ENCODE measurements around the gene KLF6. TPM values are rescaled to one million over a fixed set of nuclear protein-coding genes. Genes with fewer than 3 reads are reported as not detected.

KLF6 gene
- total RNA-seq, 1 donor from 2014 or later, result 144 TPM

DNA sequence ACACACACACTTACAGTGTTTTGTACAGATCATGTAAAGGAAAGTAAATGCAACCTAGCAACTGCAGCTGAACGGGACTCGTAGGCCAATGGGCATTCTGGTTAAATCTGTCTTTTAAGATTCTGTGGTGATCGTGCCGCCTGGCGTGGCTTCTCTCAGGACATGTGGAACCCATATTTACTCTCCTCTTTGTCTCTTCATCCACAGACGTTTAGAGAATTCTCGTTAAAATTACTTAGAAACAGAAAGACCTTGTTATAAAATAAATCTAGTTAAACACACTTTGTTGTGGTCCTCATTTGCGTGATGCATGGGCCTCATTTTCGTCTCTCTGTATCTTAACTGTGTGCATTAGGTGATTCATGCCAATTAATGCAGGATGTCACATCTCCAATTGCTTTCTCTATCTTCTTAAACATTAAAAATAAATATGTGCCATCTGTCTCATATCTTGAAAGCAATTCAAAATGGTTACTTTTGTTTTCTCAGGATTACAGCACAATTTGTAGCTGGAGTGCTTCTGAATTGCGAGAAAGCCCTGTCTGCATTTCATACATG lies 11.5 kb downstream of the KLF6 start:
- H3K36me3 ChIP-seq, result peaks cover 16 to 25% of the 10 kb centered on the region in 2 donors
- peak in 1 of 2 donors; percentile 64 for DNase-seq (ENCODE audit: low spot score in 2 of 2)
- TF ChIP-seq, protein P1, sequence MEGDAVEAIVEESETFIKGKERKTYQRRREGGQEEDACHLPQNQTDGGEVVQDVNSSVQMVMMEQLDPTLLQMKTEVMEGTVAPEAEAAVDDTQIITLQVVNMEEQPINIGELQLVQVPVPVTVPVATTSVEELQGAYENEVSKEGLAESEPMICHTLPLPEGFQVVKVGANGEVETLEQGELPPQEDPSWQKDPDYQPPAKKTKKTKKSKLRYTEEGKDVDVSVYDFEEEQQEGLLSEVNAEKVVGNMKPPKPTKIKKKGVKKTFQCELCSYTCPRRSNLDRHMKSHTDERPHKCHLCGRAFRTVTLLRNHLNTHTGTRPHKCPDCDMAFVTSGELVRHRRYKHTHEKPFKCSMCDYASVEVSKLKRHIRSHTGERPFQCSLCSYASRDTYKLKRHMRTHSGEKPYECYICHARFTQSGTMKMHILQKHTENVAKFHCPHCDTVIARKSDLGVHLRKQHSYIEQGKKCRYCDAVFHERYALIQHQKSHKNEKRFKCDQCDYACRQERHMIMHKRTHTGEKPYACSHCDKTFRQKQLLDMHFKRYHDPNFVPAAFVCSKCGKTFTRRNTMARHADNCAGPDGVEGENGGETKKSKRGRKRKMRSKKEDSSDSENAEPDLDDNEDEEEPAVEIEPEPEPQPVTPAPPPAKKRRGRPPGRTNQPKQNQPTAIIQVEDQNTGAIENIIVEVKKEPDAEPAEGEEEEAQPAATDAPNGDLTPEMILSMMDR (IDR thresholded peaks at IDR 0.05), result no peak
- H3K27ac ChIP-seq, result peak overlapping the region; percentile 92 to 97
- intact Hi-C loops (cut with DNase I), result loop anchor here (2.0 kb wide), 2 partner anchors 19 to 469 kb away; no protein-coding TSS in a partner anchor
- peaks cover 12 to 38% of the 10 kb centered on the region in 2 donors for H3K4me1 ChIP-seq
- no peak overlapping the region for H3K4me3 ChIP-seq
- no peaks in the 10 kb centered on the region for H3K27me3 ChIP-seq
- H3K9me3 ChIP-seq, result no peaks in the 10 kb centered on the region

DNA sequence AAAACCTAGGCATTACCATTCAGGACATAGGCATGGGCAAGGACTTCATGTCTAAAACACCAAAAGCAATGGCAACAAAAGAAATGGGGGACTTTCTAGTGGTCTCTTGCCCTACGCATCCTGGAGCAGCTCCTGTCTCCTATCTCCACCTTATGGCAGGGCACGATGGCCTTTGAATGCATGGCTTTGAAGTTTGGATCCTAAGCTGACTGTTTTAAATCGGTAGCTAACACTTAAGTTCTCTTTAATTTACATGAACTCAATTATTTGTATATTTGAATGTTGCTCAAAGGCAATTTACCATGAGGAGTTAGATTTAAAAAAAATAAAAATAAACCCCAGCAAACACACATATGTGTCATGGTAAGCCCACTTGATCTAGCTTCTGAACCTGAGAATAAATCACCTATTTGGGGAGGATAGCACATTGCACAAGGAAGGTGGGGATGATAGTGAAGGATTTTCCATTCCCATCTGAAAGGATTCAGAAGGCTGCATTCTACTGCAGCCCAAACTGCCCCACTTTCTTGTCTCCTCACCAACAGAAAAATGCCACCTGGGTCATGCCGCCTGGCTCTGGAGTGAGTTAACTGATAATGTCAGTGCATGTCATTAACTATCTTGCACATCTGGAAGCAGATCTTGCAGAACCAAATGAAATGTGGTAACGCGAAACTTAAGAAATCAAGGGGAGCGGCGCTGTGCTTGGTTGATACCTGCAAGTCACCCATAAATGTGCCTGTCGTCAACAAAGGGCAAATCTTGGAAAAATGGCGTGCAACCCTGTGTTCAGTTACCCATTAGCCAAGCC lies 12.4 kb downstream of the KLF6 start:
- peaks cover 8 to 30% of the 10 kb centered on the region in 2 donors for H3K4me1 ChIP-seq
- intact Hi-C loops (cut with DNase I), result no loop called here
- DNase-seq (ENCODE audit: low spot score in 2 of 2), result peak in 1 of 2 donors; percentile 60
- H3K4me3 ChIP-seq, result no peak overlapping the region
- TF ChIP-seq, protein P1 (IDR thresholded peaks at IDR 0.05), result no peak
- H3K27me3 ChIP-seq, result no peaks in the 10 kb centered on the region
- H3K36me3 ChIP-seq, result peaks cover 7 to 15% of the 10 kb centered on the region in 2 donors
- H3K9me3 ChIP-seq, result no peaks in the 10 kb centered on the region
- peak overlapping the region in 1 of 2 donors; percentile 5 for H3K27ac ChIP-seq

DNA sequence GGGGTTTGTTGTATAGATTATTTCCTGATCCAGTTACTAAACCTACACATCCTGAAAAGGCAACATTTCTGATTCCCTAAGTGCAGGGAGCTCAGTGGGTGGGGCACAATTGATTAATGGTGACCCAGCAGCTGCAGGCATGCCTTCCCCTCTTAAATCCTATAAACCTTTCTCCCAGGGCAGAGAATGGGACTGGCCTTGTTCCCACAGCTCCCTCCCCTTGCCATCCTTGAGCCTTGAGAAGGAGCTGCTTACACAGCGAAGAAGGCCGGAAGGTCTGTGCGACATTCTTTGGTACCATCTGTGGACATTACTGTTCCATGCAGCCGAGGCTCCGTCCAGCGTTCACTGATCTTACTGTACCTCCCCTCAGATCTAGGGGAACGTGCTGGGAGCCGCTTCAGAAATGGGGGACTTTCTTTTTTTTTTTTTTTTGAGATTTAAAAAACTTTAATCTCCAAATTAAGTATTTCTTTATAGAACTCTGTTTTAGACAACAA lies 14.3 kb downstream of the KLF6 start:
- Histone ChIP-seq H3K27ac (no peak overlapping the region), H3K4me1 (peaks cover 2 to 17% of the 10 kb centered on the region in 2 donors), H3K4me3 (no peak overlapping the region), H3K27me3 (no peaks in the 10 kb centered on the region), H3K36me3 (peaks cover 0 to under 1% of the 10 kb centered on the region in 2 donors), H3K9me3 (no peaks in the 10 kb centered on the region)
- TF ChIP-seq, protein P1 (IDR thresholded peaks at IDR 0.05), result no peak
- DNase-seq (ENCODE audit: low spot score in 2 of 2), result peak in 1 of 2 donors; percentile 55
- intact Hi-C loops (cut with DNase I), result no loop called here

DNA sequence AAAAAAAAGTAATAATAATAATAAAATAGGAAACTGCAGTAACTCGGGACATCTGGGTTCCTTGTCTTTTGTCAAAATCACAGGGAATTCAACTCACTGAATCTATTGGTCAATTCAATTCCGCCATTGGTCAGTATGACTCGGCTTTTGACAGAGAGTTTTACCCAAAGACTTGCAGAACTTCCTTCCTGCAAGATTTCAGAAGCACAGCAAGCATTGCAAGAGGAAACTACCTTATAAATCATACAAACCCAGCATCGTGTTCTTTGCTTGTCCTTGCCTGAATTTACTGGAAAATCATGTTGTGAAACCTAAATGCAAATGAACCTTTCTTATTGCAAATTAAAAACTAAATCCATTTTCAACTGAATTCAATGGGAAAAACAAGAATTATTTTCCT lies 15.5 kb downstream of the KLF6 start:
- no peak for DNase-seq (ENCODE audit: low spot score in 2 of 2)
- H3K9me3 ChIP-seq, result no peaks in the 10 kb centered on the region
- H3K4me3 ChIP-seq, result no peak overlapping the region
- peaks cover under 1 to 8% of the 10 kb centered on the region in 2 donors for H3K4me1 ChIP-seq
- intact Hi-C loops (cut with DNase I), result no loop called here
- TF ChIP-seq, protein P1 (IDR thresholded peaks at IDR 0.05), result no peak
- H3K27me3 ChIP-seq, result no peaks in the 10 kb centered on the region
- H3K27ac ChIP-seq, result no peak overlapping the region
- no peaks in the 10 kb centered on the region for H3K36me3 ChIP-seq

DNA sequence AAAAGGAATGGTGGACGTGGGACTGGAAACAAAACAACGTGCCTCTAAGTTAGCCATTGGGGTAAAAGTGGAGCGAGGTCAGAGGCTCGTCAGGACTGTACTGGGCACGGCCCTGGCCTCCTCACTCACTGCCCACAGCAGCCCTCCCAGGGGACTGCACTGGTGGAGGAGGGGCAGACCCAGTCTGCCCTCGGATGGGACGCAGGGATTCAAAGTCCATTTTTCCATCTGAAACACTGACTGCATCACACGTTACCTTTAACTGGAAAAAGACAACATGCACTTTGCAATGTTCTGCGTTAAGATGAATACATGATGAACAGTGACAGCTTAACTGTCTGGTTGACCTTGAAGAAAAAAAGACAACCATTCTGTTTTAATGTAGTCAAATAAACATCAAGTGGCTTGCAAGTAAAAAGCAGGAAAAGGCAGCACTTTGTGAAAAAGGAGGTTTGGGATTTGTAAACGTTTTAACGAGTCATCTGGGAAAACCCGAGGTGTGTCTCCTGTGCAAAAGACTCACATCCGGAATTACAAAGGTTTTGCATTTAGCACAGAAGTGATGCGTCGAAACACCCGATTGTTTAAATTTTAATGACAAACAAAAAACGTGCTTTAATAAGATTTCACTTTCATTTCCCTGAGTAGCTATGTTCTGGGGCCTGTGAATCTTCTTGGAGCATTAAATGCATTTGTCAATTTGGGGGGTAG lies 18.8 kb downstream of the KLF6 start:
- Histone ChIP-seq H3K4me3 (no peak overlapping the region), H3K9me3 (no peaks in the 10 kb centered on the region), H3K27me3 (no peaks in the 10 kb centered on the region), H3K27ac (no peak overlapping the region), H3K36me3 (no peaks in the 10 kb centered on the region), H3K4me1 (peaks cover 2 to 6% of the 10 kb centered on the region in 2 donors)
- intact Hi-C loops (cut with DNase I), result no loop called here
- TF ChIP-seq, protein P1 (IDR thresholded peaks at IDR 0.05), result no peak
- peak in 1 of 2 donors; percentile 31 for DNase-seq (ENCODE audit: low spot score in 2 of 2)

All from ascending aorta (tissue), 2 donors.